AG09309 (cell line): ENCODE measurements around the gene CHD6.

Experiments
- DNase-seq: peaks from one replicate; pipeline ENCODE4 v3.0.0-alpha.2; 2010; ENCODE audit warnings: low read depth
- H3K4me3 ChIP-seq: 2 replicates; pipeline ENCODE4 v1.5.1; 2011; ENCODE audit warnings: mild to moderate bottlenecking, low read depth, low read length, moderate library complexity; ENCODE audit not compliant: control insufficient read depth
- TF ChIP-seq, protein P1 (sequence below): IDR thresholded peaks from 2 replicates; pipeline ENCODE4 v1.5.1; 2011; ENCODE audit warnings: mild to moderate bottlenecking, low read depth, low read length, inconsistent platforms; ENCODE audit not compliant: insufficient read depth, control insufficient read depth; ENCODE audit errors: missing control alignments

The CHD6 gene

DNA sequence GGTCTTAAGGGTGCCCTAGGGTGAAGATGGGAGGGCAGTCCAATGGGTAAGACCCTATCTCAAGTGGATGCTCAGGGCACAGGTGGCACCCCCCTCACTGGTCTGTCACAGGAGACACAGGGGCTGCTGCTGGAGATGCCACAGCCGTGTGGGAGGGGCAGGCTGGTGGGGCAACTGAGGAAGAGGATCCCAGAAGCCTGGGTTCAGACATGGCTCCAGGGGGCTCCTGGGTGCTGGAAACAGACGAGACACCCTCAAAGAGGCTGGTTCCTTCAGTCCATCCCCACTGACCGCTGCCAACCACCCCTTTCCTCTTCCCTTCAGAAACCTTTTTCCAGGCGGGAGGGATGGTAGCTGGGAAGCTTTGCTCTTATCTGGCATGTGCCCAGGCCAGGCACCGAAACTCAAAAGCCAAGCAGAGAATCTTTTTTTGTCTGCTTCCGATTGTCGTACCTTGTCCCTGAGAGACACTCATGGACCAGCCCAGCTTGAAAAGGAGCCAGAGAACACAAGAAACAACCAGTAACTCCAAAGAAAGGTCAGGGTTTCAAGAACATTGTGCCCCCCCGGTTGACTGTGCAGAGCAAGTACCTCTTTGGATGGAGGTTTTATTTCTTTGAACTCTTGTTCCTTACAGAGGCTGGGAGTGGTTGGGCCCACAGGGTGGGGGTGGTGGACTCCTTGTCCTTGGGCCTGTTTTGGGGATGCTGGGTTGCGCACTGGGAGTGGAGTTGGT is 223.1 kb downstream of the CHD6 start:
- no peak for DNase-seq
- TF ChIP-seq, protein P1, sequence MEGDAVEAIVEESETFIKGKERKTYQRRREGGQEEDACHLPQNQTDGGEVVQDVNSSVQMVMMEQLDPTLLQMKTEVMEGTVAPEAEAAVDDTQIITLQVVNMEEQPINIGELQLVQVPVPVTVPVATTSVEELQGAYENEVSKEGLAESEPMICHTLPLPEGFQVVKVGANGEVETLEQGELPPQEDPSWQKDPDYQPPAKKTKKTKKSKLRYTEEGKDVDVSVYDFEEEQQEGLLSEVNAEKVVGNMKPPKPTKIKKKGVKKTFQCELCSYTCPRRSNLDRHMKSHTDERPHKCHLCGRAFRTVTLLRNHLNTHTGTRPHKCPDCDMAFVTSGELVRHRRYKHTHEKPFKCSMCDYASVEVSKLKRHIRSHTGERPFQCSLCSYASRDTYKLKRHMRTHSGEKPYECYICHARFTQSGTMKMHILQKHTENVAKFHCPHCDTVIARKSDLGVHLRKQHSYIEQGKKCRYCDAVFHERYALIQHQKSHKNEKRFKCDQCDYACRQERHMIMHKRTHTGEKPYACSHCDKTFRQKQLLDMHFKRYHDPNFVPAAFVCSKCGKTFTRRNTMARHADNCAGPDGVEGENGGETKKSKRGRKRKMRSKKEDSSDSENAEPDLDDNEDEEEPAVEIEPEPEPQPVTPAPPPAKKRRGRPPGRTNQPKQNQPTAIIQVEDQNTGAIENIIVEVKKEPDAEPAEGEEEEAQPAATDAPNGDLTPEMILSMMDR: no peak
- no peak overlapping the region for H3K4me3 ChIP-seq

DNA sequence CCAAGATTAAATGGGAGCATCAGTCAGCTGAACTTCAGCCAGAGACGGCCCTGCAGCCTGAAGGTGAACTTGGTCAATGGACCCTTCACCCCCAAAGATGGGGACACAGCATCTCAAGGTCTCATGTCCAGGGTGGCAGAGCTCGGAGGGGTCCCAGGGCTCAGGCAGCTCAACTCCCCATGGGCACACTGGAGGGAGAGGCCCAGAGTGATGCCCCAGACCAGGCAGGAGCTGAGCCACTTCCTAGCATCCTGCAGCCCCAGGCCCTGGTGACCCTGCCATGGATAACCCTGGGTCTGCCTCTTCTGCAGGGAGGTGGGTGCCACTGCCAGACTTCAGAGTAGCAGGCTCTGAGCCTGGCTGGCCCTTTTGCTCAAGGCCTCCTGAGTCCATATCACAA is 224.1 kb downstream of the CHD6 start:
- TF ChIP-seq, protein P1: no peak
- no peak overlapping the region for H3K4me3 ChIP-seq
- DNase-seq: no peak

DNA sequence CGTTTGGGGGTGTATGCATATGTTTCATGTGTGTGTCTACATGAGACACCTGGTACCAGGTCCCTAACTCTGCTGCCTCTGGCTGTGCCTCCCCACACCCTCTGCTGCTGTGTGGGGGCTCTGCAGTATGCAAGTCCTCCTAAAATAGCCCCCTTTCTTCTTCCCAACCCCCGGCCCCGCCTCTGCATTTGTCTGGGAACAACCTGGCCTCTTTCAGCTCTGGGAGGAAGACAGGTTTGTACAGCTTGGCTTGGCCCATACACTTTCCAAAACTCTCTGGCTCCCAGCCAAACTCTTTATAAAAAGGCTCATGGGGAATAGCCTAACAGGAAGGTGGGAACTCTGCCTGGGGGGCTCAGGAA is 224.5 kb downstream of the CHD6 start:
- no peak overlapping the region for H3K4me3 ChIP-seq
- no peak for DNase-seq
- TF ChIP-seq, protein P1: no peak

DNA sequence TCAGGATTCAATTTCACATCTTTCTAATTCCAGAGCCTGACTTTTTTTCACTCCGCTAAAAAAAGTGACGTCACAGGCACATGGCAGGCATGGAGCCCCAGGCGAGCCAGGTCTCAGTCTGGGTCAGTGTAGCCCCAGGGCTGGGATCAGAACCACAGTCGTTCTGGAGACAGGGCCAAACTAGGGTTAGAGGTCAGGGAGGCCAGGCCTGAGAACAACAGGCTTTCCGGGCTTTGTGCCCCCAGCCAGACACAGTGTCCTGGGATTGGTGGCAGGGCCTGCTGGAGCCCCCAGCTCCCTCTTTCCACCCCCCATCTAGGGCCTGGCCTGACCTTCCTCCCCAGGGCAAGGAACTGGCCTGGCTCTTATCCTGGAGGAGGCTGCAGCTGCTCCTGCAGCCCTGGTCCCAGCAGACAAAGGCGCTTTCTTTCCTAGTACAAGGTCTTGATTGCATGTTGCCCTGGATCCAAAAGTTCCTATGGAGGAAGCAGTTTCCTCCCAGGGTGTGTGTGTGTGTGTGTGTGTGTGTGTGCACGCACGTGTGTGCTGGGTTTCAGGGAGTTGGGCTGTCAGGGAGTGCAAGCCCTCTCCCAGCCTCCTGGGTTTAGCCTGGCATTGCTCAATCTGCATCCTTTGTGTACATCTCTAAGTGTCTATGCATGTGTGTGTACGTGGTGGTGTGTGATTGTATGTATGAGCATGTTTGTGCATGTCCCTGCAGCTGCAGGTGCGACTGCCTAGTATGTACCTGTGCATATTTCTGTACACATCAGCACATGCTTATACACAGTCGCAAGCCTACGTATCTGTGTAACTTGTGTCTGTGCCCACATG is 225.1 kb downstream of the CHD6 start:
- no peak overlapping the region for H3K4me3 ChIP-seq
- TF ChIP-seq, protein P1: no peak
- no peak for DNase-seq

DNA sequence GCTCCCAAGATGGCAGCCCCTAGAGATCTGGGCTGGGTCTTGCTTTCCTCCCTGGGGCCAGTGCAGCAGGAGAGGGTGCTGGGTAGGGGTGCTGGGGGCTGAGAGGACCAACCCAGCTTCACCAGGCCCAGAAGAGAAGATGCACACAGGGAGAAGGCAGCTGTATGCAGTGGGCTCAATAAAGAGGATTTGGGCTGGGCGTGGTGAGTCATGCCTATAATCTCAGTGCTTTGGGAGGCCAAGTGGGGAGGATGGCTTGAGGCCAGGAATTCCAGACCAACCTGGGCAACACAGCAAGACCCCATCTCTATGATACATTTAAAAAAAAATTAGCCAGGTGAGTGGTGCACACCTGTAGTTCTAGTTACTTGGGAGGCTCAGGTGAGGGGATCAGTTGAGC is 225.9 kb downstream of the CHD6 start:
- TF ChIP-seq, protein P1: no peak
- no peak overlapping the region for H3K4me3 ChIP-seq
- DNase-seq: no peak

DNA sequence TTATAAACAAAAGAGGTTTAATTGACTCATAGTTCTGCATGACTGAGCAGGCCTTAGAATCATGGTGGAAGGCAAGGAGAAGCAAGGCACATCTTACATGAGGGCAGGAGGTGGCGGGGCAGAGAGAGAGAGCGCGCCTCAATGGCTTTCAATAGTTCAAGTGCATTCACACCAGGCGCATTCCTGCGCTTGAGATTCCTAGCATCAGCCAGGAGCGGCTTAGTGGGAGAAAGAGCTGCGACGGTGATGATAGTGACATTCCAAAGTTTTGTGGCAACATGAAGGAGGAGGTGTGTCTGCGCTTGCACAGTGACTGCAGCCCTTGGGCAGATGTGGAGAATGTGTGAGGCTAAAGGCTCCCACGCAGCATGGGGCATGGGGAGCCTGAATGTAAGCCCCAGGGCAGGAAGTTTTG is 226.6 kb downstream of the CHD6 start:
- no peak for DNase-seq
- TF ChIP-seq, protein P1: no peak
- H3K4me3 ChIP-seq: no peak overlapping the region
